Cardiac septum (tissue), 1 donor: Measurements from ENCODE around the gene TSHR. TPM values are rescaled to one million over a fixed set of nuclear protein-coding genes. Genes with fewer than 3 reads are reported as not detected.
"Not testable (repeated sequence)": the region's sequence is repeated elsewhere in the genome, so short reads cannot be mapped to it uniquely, and the experiment has no call there.

Source experiments
- DNase-seq: peaks from one replicate; pipeline ENCODE4 v3.0.0-alpha.2; 2020; ENCODE audit warnings: low spot score
- intact Hi-C: fragments of 100-400 bp; cut with DNase I; formaldehyde crosslinking; loops from one replicate; pipeline ENCODE4 v1.14.0; 2022
- total RNA-seq: library from RNA; stranded (reverse); fragmentation: NEBNext Ultra II Directional; extraction: Animal tissue kit (Norgen Biotek cat#: 25700); gene quantifications from one replicate; pipeline ENCODE4 v1.2.1, GENCODE V29; 2021
- donor health status: DM: no; HTN: no; CAD: no.

TSHR gene
- total RNA-seq, 1 donor from 2014 or later = not detected

DNA sequence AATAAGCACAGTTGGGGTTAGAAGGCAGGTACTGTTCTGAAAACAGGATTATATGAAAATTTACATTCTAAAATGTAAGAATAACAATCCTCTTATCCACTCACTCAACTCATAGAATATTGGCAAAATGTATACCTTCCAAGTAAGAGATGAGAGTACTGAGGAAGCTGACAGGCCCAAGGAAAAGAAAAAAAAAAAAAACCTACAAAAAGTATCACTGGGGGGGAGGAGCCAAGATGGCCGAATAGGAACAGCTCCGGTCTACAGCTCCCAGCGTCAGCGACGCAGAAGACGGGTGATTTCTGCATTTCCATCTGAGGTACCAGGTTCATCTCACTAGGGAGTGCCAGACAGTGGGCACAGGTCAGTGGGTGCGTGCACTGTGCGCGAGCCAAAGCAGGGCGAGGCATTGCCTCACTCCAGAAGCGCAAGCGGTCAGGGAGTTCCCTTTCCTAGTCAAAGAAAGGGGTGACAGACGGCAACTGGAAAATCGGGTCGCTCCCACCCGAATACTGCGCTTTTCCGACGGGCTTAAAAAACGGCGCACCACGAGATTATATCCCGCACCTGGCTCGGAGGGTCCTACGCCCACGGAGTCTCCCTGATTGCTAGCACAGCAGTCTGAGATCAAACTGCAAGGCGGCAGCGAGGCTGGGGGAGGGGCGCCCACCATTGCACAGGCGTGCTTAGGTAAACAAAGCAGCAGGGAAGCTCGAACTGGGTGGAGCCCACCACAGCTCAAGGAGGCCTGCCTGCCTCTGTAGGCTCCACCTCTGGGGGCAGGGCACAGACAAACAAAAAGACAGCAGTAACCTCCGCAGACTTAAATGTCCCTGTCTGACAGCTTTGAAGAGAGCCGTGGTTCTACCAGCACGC is 158.8 kb downstream of the TSHR start:
- intact Hi-C loops, DNase-seq: not testable (repeated sequence)

DNA sequence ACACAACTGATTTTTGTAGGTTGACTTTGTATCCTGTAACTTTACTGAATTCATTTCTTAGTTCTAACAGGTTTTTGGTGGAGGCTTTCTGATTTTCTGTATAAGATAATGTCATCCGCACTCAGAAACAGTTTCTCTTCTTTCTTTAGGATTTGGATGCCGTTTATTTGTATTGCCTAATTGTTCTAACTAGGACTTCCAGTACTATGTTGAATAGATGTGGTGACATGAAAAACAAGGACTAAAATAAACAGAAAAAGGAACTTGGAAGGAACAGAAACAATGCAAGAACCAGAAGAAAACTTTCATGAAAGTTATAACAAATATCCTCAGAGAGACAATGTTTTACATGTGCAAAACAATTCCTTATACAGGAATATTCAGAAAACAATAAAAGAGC is 165.1 kb downstream of the TSHR start:
- DNase-seq = no peak
- intact Hi-C loops = no loop called here

DNA sequence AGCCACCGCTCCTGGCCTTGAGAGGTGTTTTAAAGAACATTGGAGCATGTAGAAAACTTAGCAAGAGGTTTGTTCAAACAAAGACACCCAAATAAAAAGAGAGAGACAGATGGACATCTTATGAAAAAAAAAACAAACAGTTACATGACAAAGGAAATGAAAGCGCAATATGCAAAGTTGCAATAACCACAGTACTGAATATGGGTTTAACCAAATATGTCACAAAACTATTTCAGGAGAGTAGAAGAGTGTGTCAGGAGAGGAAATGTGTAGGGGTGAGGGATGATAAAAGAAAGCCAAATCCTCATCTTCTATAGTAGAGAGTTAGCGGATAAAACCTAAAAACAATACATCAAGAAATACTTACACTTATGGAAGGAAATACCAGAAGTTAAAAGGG is 166.9 kb downstream of the TSHR start:
- DNase-seq = no peak
- intact Hi-C loops = no loop called here

DNA sequence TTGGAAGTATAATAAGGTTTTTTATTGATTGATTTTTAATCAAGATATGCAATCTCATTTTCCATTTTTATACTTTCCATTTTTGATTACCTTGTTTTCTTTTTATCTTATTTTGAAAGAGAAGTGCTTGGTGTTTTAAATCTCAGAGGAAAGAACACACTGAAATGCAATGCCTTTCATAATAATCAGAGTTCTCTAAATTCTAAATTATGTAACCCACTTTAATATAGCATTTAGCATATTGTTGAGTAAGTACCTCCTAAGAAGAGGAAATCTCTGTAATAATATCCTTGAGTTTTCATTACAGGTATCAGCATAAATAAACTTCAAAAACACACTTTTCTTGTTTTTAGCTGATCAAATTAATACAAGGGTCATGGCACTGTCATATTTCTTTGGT is 168.4 kb downstream of the TSHR start:
- no peak for DNase-seq
- intact Hi-C loops = no loop called here

DNA sequence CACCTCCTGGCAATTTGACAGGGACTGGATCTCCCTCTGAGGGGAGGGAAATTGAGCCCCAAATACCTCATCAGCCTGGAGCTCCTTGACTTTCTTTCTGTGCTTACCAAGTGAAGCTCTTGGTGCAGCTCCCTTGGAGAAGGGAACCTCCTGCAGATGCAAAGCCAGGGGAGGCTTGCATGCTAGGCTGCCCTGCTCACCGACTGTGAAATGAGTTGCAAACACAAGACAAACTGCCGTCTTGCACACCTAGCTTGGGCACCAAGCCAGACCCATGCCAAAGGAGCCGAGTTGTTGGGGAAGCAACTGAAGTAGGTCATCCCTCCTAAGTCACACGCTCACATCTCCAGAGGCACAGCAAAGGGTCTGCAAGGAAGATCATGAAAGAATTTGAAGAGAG is 170.1 kb downstream of the TSHR start:
- intact Hi-C loops = no loop called here
- no peak for DNase-seq

DNA sequence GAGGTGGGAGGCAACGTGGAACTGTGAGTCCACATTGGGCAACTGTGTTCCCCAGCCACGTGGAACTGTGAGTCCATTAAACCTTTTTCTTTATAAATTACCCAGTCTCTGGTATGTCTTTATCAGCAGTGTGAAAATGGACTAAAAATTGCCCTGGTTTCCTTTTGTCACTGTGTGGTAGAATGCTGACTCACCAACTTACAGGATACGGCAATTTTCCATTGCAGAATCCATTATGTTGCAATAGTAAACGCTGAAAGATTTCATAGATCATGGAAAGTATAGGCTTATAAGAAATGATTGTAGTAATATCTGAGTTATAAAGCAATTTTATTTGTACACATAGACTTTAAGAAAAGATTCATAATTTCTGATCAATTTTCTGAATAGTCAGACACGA is 172.4 kb downstream of the TSHR start:
- intact Hi-C loops = no loop called here
- DNase-seq = no peak

DNA sequence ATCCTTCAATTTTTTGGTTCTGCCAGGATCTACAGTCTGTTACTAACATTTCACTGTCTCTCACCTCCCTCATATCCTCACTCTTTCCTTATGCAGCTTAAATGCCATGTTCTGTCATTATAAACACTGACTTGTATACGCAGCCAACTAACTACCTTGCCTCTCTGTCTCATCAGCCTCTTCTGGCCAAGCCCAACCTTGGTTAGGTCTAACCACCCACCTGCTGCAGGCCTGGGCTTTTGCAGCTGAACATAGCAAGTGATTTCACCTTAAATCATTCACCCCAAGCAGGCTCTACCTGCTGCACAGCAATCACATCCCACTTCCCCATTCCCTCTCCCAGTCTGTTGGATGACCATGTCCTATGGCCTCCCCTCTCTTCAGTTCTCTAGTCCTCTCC is 173.8 kb downstream of the TSHR start:
- intact Hi-C loops = no loop called here
- no peak for DNase-seq

DNA sequence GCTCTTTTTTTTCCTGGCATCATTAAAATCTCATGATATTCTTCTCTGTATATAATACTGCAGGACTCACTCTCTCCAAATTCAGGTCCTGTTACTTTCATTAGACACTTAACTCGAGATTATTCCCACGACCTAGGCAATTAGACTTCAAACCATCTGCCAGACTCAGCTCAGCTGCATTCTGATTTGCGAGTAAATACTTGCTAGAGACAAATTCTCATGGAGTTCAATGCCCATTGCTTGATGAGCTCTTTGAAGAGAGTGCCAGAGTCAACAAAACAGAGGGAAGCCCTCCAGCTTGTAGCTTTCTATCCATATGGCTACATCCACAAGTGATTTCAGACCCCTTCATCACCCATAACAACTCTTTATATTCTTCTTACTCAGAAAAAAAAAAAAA is 177.0 kb downstream of the TSHR start:
- no peak for DNase-seq
- intact Hi-C loops = no loop called here

DNA sequence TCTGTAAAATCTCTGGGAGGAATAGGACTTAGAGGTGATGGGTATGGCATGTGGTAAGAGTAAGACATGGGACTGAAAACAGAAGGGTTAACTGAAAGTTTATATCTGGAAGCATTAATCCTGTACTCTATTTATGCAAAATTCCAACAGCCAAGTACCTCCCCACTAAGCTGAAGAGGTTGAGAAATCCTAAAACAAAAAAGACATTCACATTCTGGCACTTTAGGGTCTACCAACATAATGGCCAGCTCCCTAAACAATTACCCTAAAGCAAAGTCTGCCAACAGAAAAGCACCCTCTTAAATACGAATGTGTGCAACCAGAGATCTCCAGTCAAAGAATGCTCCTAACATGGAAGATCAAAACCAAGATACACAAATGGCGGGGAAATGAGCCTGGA is 178.0 kb downstream of the TSHR start:
- DNase-seq = no peak
- intact Hi-C loops = no loop called here

DNA sequence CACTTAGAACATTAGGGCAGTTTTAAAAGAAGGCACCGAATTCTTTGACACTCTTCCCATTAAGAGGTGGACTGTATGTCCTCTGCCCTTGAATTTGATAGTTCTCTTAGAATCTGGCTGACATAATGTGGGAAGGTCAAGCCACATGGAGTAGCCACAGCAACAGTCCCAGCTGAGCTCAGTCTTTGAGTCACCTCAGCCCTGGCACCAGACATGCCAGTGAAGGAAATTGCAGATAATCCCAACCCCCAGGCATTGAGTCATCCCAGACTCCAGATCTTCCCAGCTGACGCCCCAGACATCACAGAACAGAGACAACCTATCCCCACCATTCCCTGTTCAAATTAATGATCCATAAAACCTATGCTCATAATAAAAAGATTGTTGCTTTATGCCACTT is 181.9 kb downstream of the TSHR start:
- intact Hi-C loops = no loop called here
- no peak for DNase-seq

DNA sequence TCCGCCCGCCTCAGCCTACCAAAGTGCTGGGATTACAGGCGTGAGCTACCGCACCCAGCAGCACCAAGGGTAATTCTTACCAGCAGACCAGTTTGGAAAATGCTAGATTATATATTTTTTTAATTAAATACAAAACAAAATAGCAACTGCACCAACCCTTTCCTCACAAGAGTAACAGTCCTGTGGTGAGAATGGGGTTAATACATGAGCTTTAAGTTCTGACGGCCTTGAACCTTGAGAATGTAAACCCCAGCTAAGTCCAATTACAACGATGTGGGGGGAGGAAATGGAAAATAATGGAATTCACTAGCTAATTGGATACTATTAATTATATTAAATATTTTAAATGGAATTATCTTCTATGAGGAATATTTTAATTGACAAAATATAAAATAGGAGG is 183.0 kb downstream of the TSHR start:
- DNase-seq = no peak
- intact Hi-C loops = no loop called here

DNA sequence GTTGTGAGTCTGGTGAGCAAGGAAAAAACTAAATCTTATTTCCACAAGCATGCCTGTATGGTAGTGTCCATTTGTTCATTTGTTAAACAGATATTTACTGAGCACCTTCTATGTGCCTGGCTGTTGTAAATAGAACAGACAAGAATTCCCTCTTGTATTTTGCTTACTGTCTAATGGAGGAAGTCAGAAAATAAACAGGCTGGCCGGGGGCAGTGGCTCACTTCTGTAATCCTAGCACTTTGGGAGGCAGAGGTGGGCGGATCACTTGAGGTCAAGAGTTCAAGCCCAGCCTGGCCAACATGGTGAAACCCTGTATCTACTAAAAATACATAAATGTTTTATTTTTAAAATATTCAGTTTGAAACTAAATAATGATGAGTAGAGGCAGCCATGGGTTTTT is 186.0 kb downstream of the TSHR start:
- intact Hi-C loops = no loop called here
- DNase-seq = no peak

DNA sequence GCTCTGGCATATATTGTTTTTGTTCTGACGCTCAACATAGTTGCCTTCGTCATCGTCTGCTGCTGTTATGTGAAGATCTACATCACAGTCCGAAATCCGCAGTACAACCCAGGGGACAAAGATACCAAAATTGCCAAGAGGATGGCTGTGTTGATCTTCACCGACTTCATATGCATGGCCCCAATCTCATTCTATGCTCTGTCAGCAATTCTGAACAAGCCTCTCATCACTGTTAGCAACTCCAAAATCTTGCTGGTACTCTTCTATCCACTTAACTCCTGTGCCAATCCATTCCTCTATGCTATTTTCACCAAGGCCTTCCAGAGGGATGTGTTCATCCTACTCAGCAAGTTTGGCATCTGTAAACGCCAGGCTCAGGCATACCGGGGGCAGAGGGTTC is 188.4 kb downstream of the TSHR start:
- intact Hi-C loops = no loop called here
- DNase-seq = no peak

DNA sequence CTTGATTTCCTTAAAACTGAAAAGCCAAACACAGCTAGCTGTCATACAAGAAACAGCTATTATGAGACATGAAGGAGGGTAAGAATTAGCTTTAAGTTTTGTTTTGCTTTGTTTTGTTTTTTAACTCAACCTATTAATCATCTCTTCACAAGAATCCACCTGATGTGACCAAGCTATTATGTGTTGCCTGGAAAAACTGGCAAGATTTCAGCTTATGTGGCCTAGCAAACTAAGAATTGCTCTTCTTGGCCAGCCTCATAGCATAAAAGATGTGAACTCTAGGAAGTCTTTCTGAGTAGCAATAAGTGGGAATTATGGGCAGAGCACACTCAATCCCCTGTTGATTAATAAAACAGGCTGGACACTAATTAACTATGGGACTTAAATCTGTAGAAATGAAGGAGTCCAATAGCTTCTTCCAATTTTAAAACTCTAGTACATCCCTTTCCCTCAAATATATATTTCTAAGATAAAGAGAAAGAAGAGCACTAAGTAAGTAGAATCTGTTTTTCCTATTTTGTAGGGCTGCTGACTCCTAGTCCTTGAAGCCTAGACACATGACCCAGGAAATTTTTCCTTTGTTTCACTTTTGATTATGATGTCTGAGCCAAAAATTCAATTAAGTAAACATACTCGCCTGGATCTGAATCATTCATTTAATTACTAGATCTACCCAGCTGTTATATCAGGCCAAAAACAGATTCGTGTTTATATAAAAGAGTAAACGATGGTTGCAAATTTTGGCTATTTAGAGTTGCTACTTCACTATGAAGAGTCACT is 189.6 kb downstream of the TSHR start:
- intact Hi-C loops = no loop called here
- DNase-seq = no peak

DNA sequence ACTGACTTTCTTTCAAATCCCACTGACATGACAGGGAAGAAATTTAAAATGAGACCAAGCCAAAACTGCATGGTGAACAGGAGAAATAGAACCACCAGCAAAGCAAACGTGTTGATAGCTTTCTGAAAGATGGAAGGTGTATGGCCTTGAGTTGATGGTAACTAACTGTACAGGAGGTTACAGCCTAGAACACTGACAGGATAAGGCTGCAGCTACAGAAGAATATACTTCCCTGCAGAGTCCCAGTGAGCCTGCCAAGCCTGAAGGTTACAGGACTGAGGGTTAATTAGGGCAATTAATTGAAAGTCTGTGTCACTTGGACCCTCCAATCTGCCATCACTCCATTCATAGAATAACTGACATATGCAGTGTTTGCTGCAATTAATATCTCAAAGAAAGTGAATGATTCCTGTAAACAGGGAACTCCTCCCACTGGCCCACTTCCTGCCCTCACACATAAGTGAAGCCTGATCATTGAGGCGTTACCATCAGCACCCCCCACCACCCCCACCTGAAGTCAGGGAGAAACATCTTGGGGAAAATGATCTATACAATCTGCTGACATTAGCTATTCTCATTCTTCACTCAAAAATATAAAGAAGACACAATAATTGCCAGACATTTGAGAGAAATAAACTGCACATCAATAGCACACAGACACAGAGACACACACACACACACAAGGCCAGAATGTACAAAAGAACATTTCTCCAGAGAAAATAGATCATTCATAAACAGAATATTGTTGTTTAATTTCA is 191.9 kb downstream of the TSHR start:
- no peak for DNase-seq
- intact Hi-C loops = no loop called here

DNA sequence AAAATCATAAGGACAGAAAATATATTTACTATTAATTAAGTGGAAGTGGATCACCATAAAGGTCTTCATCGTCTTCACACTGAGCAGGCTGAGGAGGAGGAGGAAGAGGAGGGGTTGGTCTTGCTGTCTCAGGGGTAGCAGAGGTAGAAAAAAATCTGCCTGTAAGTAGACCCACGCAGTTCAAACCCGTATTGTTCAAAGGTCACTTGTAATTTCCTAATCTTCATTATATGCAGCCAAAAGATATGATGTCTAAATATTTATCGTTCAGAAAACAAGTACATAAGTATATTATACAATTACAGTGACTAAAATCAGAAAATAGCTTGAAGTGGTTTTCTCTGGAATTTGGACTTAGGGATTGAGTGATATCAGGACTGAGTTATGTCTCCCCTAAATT is 193.2 kb downstream of the TSHR start:
- intact Hi-C loops = no loop called here
- DNase-seq = no peak

DNA sequence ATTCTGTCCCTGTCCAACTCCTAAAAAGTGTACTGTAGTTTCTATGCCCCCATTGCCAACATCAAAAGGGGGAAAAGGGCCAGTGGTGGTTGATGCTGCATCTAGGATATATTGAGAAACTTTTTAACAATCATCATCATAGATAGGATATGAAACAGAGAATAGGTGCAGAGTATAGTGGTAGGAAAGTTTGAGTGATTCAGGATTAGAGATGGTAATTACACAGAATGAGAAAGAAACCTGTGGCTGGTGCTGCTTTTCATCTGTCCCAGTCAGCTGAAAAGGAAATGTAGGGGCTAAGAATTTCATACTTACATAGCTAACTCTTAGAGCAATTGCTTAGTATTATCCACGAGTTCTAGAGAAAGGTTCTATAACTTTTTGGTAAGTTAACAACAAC is 197.8 kb downstream of the TSHR start:
- no peak for DNase-seq

DNA sequence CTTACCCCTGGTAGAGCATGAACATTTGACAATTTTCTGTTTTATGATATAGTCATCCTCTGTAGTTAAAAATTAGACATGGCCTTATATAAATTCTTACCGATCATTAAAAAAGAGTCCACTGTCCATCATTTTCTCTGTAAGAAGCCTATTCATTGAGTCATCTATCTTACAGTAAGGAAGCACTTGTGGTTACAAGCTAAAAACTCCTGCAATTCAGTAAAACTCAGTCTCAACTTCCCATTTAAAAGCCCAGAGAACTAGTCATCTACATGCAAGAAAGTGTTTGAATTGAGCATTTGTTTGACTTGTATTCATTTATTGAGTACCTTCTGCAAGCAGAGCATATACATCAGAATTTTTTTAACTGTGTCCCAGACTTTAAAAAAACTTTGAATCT is 202.0 kb downstream of the TSHR start:
- intact Hi-C loops = no loop called here

More for the DNA sequence above, 197.8 kb downstream of the TSHR start:
- intact Hi-C loops = no loop called here

DNA sequence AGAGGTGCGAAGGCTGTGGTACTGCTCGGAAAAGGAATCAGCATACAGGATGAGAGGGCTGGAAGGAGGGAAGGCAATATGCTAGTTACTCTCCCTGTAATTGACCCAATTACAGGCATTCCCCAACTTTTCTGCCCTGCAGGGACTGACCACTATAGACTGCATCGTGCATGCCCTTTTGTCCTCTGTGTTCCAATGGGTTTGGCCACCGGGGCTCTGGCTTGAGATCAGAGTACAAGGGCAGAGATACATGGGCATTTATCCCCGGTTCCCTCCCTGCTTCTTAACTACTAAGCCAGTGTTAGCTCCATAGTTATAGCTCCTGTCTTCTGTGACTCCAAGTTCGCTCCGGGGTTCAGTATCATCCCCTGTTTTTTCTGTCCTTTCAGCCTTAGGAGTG is 205.7 kb downstream of the TSHR start:
- DNase-seq = no peak
- intact Hi-C loops = no loop called here

More for the DNA sequence above, 202.0 kb downstream of the TSHR start:
- DNase-seq = no peak

DNA sequence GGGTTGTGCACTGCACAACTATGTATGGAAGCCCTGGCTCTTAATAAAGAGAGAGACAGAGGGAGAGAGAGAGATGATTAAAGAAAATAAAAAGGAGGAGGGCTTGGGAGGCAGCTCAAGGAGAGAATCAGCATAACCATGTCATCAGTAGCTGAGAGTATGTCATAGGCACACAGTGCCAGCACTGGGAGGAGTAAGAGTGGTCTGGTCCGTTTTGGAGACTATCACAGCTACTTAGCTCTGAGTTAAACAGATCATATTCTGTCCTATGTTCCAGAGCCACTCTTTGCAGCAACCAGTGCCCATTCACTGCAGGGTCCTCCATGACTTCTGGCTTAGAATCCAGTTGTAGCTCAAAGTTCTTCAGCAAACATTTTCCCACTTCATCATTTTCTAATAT is 206.3 kb downstream of the TSHR start:
- DNase-seq = no peak
- intact Hi-C loops = no loop called here
